OCI-LY7 (cell line): ENCODE measurements around the gene CYTH3. TPM values are rescaled to one million over a fixed set of nuclear protein-coding genes. Genes with fewer than 3 reads are reported as not detected.

ENCODE experiments used
- BruUV-seq: library from RNA; stranded (reverse); fragments of 400-500 nt; replicated peaks from 2 replicates; lab custom pipeline; 2021; lab: Mats Ljungman, UMichigan
- CTCF ChIA-PET: fragments of 300-600 bp; sonication (Branson Sonifier 250); formaldehyde crosslinking; loops from one replicate; lab custom pipeline; 2022; ENCODE audit warnings: antibody characterized with exemption; ENCODE audit not compliant: unreplicated experiment; lab: Charles Lee
- POLR2A ChIA-PET: fragments of 300-600 bp; sonication (Branson Sonifier 250); formaldehyde crosslinking; loops from one replicate; lab custom pipeline; 2022; ENCODE audit warnings: antibody characterized with exemption; lab: Charles Lee
- DNase-seq: peaks from one replicate; pipeline ENCODE4 v3.0.0-alpha.2; 2015; ENCODE audit warnings: low spot score
- H2AFZ ChIP-seq: fragments of 200-600 bp; sonication (generic), shearing (Covaris generic); 2 replicates; pipeline ENCODE4 v1.6.1; 2014; ENCODE audit warnings: mild to moderate bottlenecking, antibody characterized with exemption, low read length, moderate library complexity
- H3K27ac ChIP-seq: fragments of 200-600 bp; sonication (generic); 2 replicates; pipeline ENCODE4 v1.5.1; 2014; ENCODE audit warnings: mixed run types, low read depth, mild to moderate bottlenecking, moderate library complexity, low read length, inconsistent platforms; ENCODE audit not compliant: poor library complexity, severe bottlenecking
- H3K36me3 ChIP-seq: fragments of 200-600 bp; sonication (generic); 2 replicates; pipeline ENCODE4 v1.6.1; 2014; ENCODE audit warnings: mild to moderate bottlenecking, antibody characterized with exemption, low read length, moderate library complexity, mixed read lengths; ENCODE audit not compliant: insufficient read depth
- H3K4me1 ChIP-seq: fragments of 200-600 bp; sonication (generic); 2 replicates; pipeline ENCODE4 v1.5.1; 2014; ENCODE audit warnings: mild to moderate bottlenecking, low read length; ENCODE audit not compliant: insufficient read depth, poor library complexity, severe bottlenecking
- H3K4me2 ChIP-seq: fragments of 200-600 bp; sonication (generic); 2 replicates; pipeline ENCODE4 v1.6.1; 2014; ENCODE audit warnings: mild to moderate bottlenecking, low read length
- H3K4me3 ChIP-seq: fragments of 200-600 bp; sonication (generic); 2 replicates; pipeline ENCODE4 v1.5.1; 2014; ENCODE audit warnings: mild to moderate bottlenecking, low read depth, low read length; ENCODE audit not compliant: poor library complexity, severe bottlenecking
- H3K79me2 ChIP-seq: fragments of 200-600 bp; sonication (generic); 2 replicates; pipeline ENCODE4 v1.6.1; 2016; ENCODE audit warnings: low read depth, mild to moderate bottlenecking, low read length, moderate library complexity, mixed read lengths; ENCODE audit not compliant: insufficient read depth
- H3K9me2 ChIP-seq: fragments of 200-600 bp; sonication (generic); 2 replicates; pipeline ENCODE4 v1.6.1; 2016; ENCODE audit warnings: mild to moderate bottlenecking, low read length, mixed read lengths; ENCODE audit not compliant: insufficient read depth
- H3K9me3 ChIP-seq: fragments of 200-600 bp; sonication (generic); 2 replicates; pipeline ENCODE4 v1.6.1; 2014; ENCODE audit warnings: mild to moderate bottlenecking, mixed run types, low read length, mixed read lengths
- H4K20me1 ChIP-seq: fragments of 200-600 bp; sonication (generic); 2 replicates; pipeline ENCODE4 v1.6.1; 2014; ENCODE audit warnings: mild to moderate bottlenecking, antibody characterized with exemption, low read length, moderate library complexity, mixed read lengths; ENCODE audit not compliant: insufficient read depth
- CTCF ChIP-seq: fragments of 200-600 bp; sonication (generic); conservative IDR thresholded peaks from 2 replicates; pipeline ENCODE4 v1.5.1; 2014; ENCODE audit warnings: mild to moderate bottlenecking, antibody characterized with exemption, low read length, moderate library complexity, mixed read lengths
- EZH2phosphoT487 ChIP-seq: fragments of 200-600 bp; sonication (generic); IDR thresholded peaks from 2 replicates; pipeline ENCODE4 v1.6.1; 2018; ENCODE audit warnings: low read depth, borderline replicate concordance, mild to moderate bottlenecking, mixed run types, antibody characterized with exemption, low read length, moderate library complexity, mixed read lengths
- intact Hi-C: fragments of 100-400 bp; cut with micrococcal nuclease; formaldehyde crosslinking; loops from one replicate; pipeline ENCODE4 v1.10.0; 2022; ENCODE audit not compliant: unreplicated experiment
- total RNA-seq, 2 experiments: library from RNA; depleted of rRNA in 1 of 2; stranded (reverse); fragments of >200 nt in 1 of 2; shearing (Covaris generic) in 1 of 2; gene quantifications; 2 replicates each; pipeline ENCODE4 v1.2.3, GENCODE V29; 2014 to 2022

CYTH3 gene
- total RNA-seq, 2 experiments from 2014 or later, result 3.7 to 4.7 TPM

- intact Hi-C loops, result no loop called here
- no peak overlapping the region for H3K4me2 ChIP-seq
- no peak overlapping the region for H3K27ac ChIP-seq
- H3K9me3 ChIP-seq, result no peaks in the 10 kb centered on the region
- H4K20me1 ChIP-seq, result no peaks in the 10 kb centered on the region
- no peak overlapping the region for H3K4me3 ChIP-seq
- no peaks in the 10 kb centered on the region for H3K36me3 ChIP-seq
- H3K79me2 ChIP-seq, result no peaks in the 10 kb centered on the region
- H2AFZ ChIP-seq, result no peak overlapping the region
- ChIA-PET CTCF (no interaction called here), POLR2A (no interaction called here)
- H3K4me1 ChIP-seq, result no peaks in the 10 kb centered on the region
- H3K9me2 ChIP-seq, result no peaks in the 10 kb centered on the region
- no TSS peak for BruUV-seq
- DNase-seq, result no peak
- no peak for TF ChIP-seq CTCF
- TF ChIP-seq EZH2phosphoT487, result no peak
Measured at GRCh38 chr7:6250364-6250833, 22.0 kb downstream of the CYTH3 start.

GRCh38 chr7:6249043-6249442, 23.4 kb downstream of the CYTH3 start:
- H3K79me2 ChIP-seq, result no peaks in the 10 kb centered on the region
- intact Hi-C loops, result no loop called here
- ChIA-PET CTCF (no interaction called here), POLR2A (interaction anchor here (1.1 kb wide), 1 partner anchor 9 kb away, joined by 3 read pairs; no protein-coding TSS in a partner anchor)
- no peaks in the 10 kb centered on the region for H4K20me1 ChIP-seq
- H3K27ac ChIP-seq, result no peak overlapping the region
- H3K9me3 ChIP-seq, result no peaks in the 10 kb centered on the region
- H3K4me1 ChIP-seq, result no peaks in the 10 kb centered on the region
- H3K9me2 ChIP-seq, result no peaks in the 10 kb centered on the region
- TF ChIP-seq EZH2phosphoT487 (no peak), CTCF (no peak)
- no peak overlapping the region for H3K4me3 ChIP-seq
- H2AFZ ChIP-seq, result no peak overlapping the region
- BruUV-seq, result no TSS peak
- no peak for DNase-seq
- H3K4me2 ChIP-seq, result no peak overlapping the region
- no peaks in the 10 kb centered on the region for H3K36me3 ChIP-seq

GRCh38 chr7:6248581-6248980, 23.8 kb downstream of the CYTH3 start:
- H3K4me3 ChIP-seq, result no peak overlapping the region
- BruUV-seq, result no TSS peak
- no peak for DNase-seq
- no peak overlapping the region for H3K27ac ChIP-seq
- CTCF ChIA-PET, result no interaction called here
- H3K9me2 ChIP-seq, result no peaks in the 10 kb centered on the region
- no peaks in the 10 kb centered on the region for H3K36me3 ChIP-seq
- intact Hi-C loops, result no loop called here
- no peaks in the 10 kb centered on the region for H3K9me3 ChIP-seq
- H3K79me2 ChIP-seq, result no peaks in the 10 kb centered on the region
- no peak overlapping the region for H3K4me2 ChIP-seq
- POLR2A ChIA-PET, result interaction anchor here (0.6 to 1.1 kb wide), 2 partner anchors 9 to 247 kb away, joined by 3 to 7 read pairs; no protein-coding TSS in a partner anchor
- no peaks in the 10 kb centered on the region for H4K20me1 ChIP-seq
- no peaks in the 10 kb centered on the region for H3K4me1 ChIP-seq
- no peak overlapping the region for H2AFZ ChIP-seq
- no peak for TF ChIP-seq EZH2phosphoT487
- no peak for TF ChIP-seq CTCF
